ENCODE results near the gene HSF2BP.

HSF2BP gene

GRCh38 chr21:43689556-43690337, 30.5 kb upstream of the HSF2BP start:
- peaks cover 24% of the 10 kb centered on the region for H3K36me3 ChIP-seq (ENCODE audit: control insufficient read depth, insufficient read depth, low read length)
- no CpG with 5 or more reads among the region's 32 CpGs for WGBS (ENCODE audit: extremely low coverage, insufficient coverage, low lambda C conversion rate)
- H2BK5ac ChIP-seq (ENCODE audit: low read length) = no peak overlapping the region
- no peak overlapping the region for H3K27ac ChIP-seq (ENCODE audit: low read depth, low read length)
- DNase-seq = no peak
- no peak overlapping the region for H2AK5ac ChIP-seq (ENCODE audit: low read length)
- no peaks in the 10 kb centered on the region for H3K79me1 ChIP-seq (ENCODE audit: low read length)
- no peak overlapping the region for H2BK120ac ChIP-seq (ENCODE audit: low read depth, low read length)
- H3K27me3 ChIP-seq (ENCODE audit: insufficient read depth, low read length, poor library complexity) = no peaks in the 10 kb centered on the region
- H3K79me2 ChIP-seq (ENCODE audit: control insufficient read depth, insufficient read depth, low read length) = no peaks in the 10 kb centered on the region
- no peak overlapping the region for H3K4ac ChIP-seq (ENCODE audit: low read depth, low read length)
- no peak overlapping the region for H3K56ac ChIP-seq (ENCODE audit: low read length)
- H4K5ac ChIP-seq (ENCODE audit: low read length) = no peak overlapping the region
- no peak overlapping the region for H3K9ac ChIP-seq (ENCODE audit: low read length)
- no peak overlapping the region for H3K4me2 ChIP-seq (ENCODE audit: low read length)
- no peak overlapping the region for H3K23ac ChIP-seq (ENCODE audit: low read length)
- H3K18ac ChIP-seq (ENCODE audit: low read length) = no peak overlapping the region
- no peak overlapping the region for H4K8ac ChIP-seq (ENCODE audit: low read depth, low read length)
- H3K4me1 ChIP-seq (ENCODE audit: control insufficient read depth, low read depth, low read length) = no peaks in the 10 kb centered on the region
- H3K4me3 ChIP-seq (ENCODE audit: low read length) = no peak overlapping the region
- no peak overlapping the region for H2BK15ac ChIP-seq (replicated peaks; ENCODE audit: low read depth)

GRCh38 chr21:43688906-43689305, 29.6 kb upstream of the HSF2BP start:
- Histone ChIP-seq H2AK5ac (ENCODE audit: low read length) (no peak overlapping the region), H3K36me3 (ENCODE audit: control insufficient read depth, insufficient read depth, low read length) (peaks cover 22% of the 10 kb centered on the region), H3K4me1 (ENCODE audit: control insufficient read depth, low read depth, low read length) (no peaks in the 10 kb centered on the region), H3K18ac (ENCODE audit: low read length) (no peak overlapping the region), H3K4ac (ENCODE audit: low read depth, low read length) (no peak overlapping the region), H2BK120ac (ENCODE audit: low read depth, low read length) (no peak overlapping the region), H3K56ac (ENCODE audit: low read length) (no peak overlapping the region), H3K23ac (ENCODE audit: low read length) (no peak overlapping the region), H3K27me3 (ENCODE audit: insufficient read depth, low read length, poor library complexity) (no peaks in the 10 kb centered on the region), H3K4me3 (ENCODE audit: low read length) (no peak overlapping the region), H3K9ac (ENCODE audit: low read length) (no peak overlapping the region), H2BK5ac (ENCODE audit: low read length) (no peak overlapping the region), H4K8ac (ENCODE audit: low read depth, low read length) (no peak overlapping the region), H3K27ac (ENCODE audit: low read depth, low read length) (no peak overlapping the region), H3K79me2 (ENCODE audit: control insufficient read depth, insufficient read depth, low read length) (no peaks in the 10 kb centered on the region), H3K79me1 (ENCODE audit: low read length) (no peaks in the 10 kb centered on the region), H4K5ac (ENCODE audit: low read length) (no peak overlapping the region), H3K4me2 (ENCODE audit: low read length) (no peak overlapping the region), H2BK15ac (replicated peaks; ENCODE audit: low read depth) (no peak overlapping the region)
- DNase-seq = no peak
- WGBS (ENCODE audit: extremely low coverage, insufficient coverage, low lambda C conversion rate) = no CpG with 5 or more reads among the region's 12 CpGs

- Histone ChIP-seq H3K4me2 (ENCODE audit: low read length) (no peak overlapping the region), H3K18ac (ENCODE audit: low read length) (no peak overlapping the region), H3K27me3 (ENCODE audit: insufficient read depth, low read length, poor library complexity) (no peaks in the 10 kb centered on the region), H3K4me3 (ENCODE audit: low read length) (no peak overlapping the region), H3K23ac (ENCODE audit: low read length) (no peak overlapping the region), H2BK15ac (replicated peaks; ENCODE audit: low read depth) (no peak overlapping the region), H2AK5ac (ENCODE audit: low read length) (no peak overlapping the region), H4K5ac (ENCODE audit: low read length) (no peak overlapping the region), H3K79me1 (ENCODE audit: low read length) (no peaks in the 10 kb centered on the region), H3K4me1 (ENCODE audit: control insufficient read depth, low read depth, low read length) (no peaks in the 10 kb centered on the region), H3K9ac (ENCODE audit: low read length) (no peak overlapping the region), H3K27ac (ENCODE audit: low read depth, low read length) (no peak overlapping the region), H3K56ac (ENCODE audit: low read length) (no peak overlapping the region), H3K79me2 (ENCODE audit: control insufficient read depth, insufficient read depth, low read length) (no peaks in the 10 kb centered on the region), H2BK5ac (ENCODE audit: low read length) (no peak overlapping the region), H3K4ac (ENCODE audit: low read depth, low read length) (no peak overlapping the region), H4K8ac (ENCODE audit: low read depth, low read length) (no peak overlapping the region), H3K36me3 (ENCODE audit: control insufficient read depth, insufficient read depth, low read length) (peaks cover 20% of the 10 kb centered on the region), H2BK120ac (ENCODE audit: low read depth, low read length) (no peak overlapping the region)
- no peak for DNase-seq
- whole genome bisulfite sequencing (ENCODE audit: extremely low coverage, insufficient coverage, low lambda C conversion rate) = no CpG with 5 or more reads among the region's 27 CpGs
Observed at GRCh38 chr21:43687566-43688399, 28.5 kb upstream of the HSF2BP start.

- no peak overlapping the region for H2BK5ac ChIP-seq (ENCODE audit: low read length)
- DNase-seq = no peak
- no peak overlapping the region for H3K27ac ChIP-seq (ENCODE audit: low read depth, low read length)
- H2BK15ac ChIP-seq (replicated peaks; ENCODE audit: low read depth) = no peak overlapping the region
- H4K8ac ChIP-seq (ENCODE audit: low read depth, low read length) = no peak overlapping the region
- no peak overlapping the region for H4K5ac ChIP-seq (ENCODE audit: low read length)
- H3K56ac ChIP-seq (ENCODE audit: low read length) = no peak overlapping the region
- no CpG with 5 or more reads among the region's 21 CpGs for WGBS (ENCODE audit: extremely low coverage, insufficient coverage, low lambda C conversion rate)
- H2AK5ac ChIP-seq (ENCODE audit: low read length) = no peak overlapping the region
- peaks cover 16% of the 10 kb centered on the region for H3K36me3 ChIP-seq (ENCODE audit: control insufficient read depth, insufficient read depth, low read length)
- no peak overlapping the region for H3K4ac ChIP-seq (ENCODE audit: low read depth, low read length)
- H3K79me1 ChIP-seq (ENCODE audit: low read length) = no peaks in the 10 kb centered on the region
- H3K18ac ChIP-seq (ENCODE audit: low read length) = no peak overlapping the region
- no peak overlapping the region for H3K4me3 ChIP-seq (ENCODE audit: low read length)
- H2BK120ac ChIP-seq (ENCODE audit: low read depth, low read length) = no peak overlapping the region
- H3K23ac ChIP-seq (ENCODE audit: low read length) = no peak overlapping the region
- H3K79me2 ChIP-seq (ENCODE audit: control insufficient read depth, insufficient read depth, low read length) = no peaks in the 10 kb centered on the region
- H3K27me3 ChIP-seq (ENCODE audit: insufficient read depth, low read length, poor library complexity) = no peaks in the 10 kb centered on the region
- H3K4me2 ChIP-seq (ENCODE audit: low read length) = no peak overlapping the region
- no peak overlapping the region for H3K9ac ChIP-seq (ENCODE audit: low read length)
- H3K4me1 ChIP-seq (ENCODE audit: control insufficient read depth, low read depth, low read length) = no peaks in the 10 kb centered on the region
Observed at GRCh38 chr21:43686811-43687565, 27.7 kb upstream of the HSF2BP start.

- WGBS (ENCODE audit: extremely low coverage, insufficient coverage, low lambda C conversion rate) = no CpG with 5 or more reads among the region's 3 CpGs
- no peak overlapping the region for H3K9ac ChIP-seq (ENCODE audit: low read length)
- no peak for DNase-seq
- no peak overlapping the region for H2BK5ac ChIP-seq (ENCODE audit: low read length)
- no peak overlapping the region for H3K4ac ChIP-seq (ENCODE audit: low read depth, low read length)
- H4K5ac ChIP-seq (ENCODE audit: low read length) = no peak overlapping the region
- H2BK15ac ChIP-seq (replicated peaks; ENCODE audit: low read depth) = no peak overlapping the region
- no peak overlapping the region for H2BK120ac ChIP-seq (ENCODE audit: low read depth, low read length)
- H3K4me1 ChIP-seq (ENCODE audit: control insufficient read depth, low read depth, low read length) = no peaks in the 10 kb centered on the region
- peaks cover 2% of the 10 kb centered on the region for H3K79me2 ChIP-seq (ENCODE audit: control insufficient read depth, insufficient read depth, low read length)
- H2AK5ac ChIP-seq (ENCODE audit: low read length) = no peak overlapping the region
- no peak overlapping the region for H3K23ac ChIP-seq (ENCODE audit: low read length)
- H3K79me1 ChIP-seq (ENCODE audit: low read length) = no peaks in the 10 kb centered on the region
- no peaks in the 10 kb centered on the region for H3K27me3 ChIP-seq (ENCODE audit: insufficient read depth, low read length, poor library complexity)
- H3K4me2 ChIP-seq (ENCODE audit: low read length) = no peak overlapping the region
- H3K18ac ChIP-seq (ENCODE audit: low read length) = no peak overlapping the region
- no peak overlapping the region for H3K27ac ChIP-seq (ENCODE audit: low read depth, low read length)
- no peak overlapping the region for H3K4me3 ChIP-seq (ENCODE audit: low read length)
- no peak overlapping the region for H4K8ac ChIP-seq (ENCODE audit: low read depth, low read length)
- H3K56ac ChIP-seq (ENCODE audit: low read length) = no peak overlapping the region
- H3K36me3 ChIP-seq (ENCODE audit: control insufficient read depth, insufficient read depth, low read length) = peaks cover 13% of the 10 kb centered on the region
Observed at GRCh38 chr21:43684424-43684823, 25.1 kb upstream of the HSF2BP start.

Data from mesendoderm (in vitro differentiated cells).